BLaER1 (cell line): Measurements from ENCODE around the gene OR10A2.

Experiments
- H3K27ac ChIP-seq: shearing (Covaris generic); formaldehyde crosslinking; 2 replicates; pipeline ENCODE4 v1.8.1; 2022
- H3K27me3 ChIP-seq: shearing (Covaris generic); formaldehyde crosslinking; 2 replicates; pipeline ENCODE4 v1.8.1; 2022
- H3K36me3 ChIP-seq: shearing (Covaris generic); formaldehyde crosslinking; 2 replicates; pipeline ENCODE4 v1.8.1; 2022
- H3K4me1 ChIP-seq: shearing (Covaris generic); formaldehyde crosslinking; 2 replicates; pipeline ENCODE4 v1.8.1; 2022
- H3K4me2 ChIP-seq: shearing (Covaris generic); formaldehyde crosslinking; 2 replicates; pipeline ENCODE4 v1.8.1; 2022
- H3K4me3 ChIP-seq: shearing (Covaris generic); formaldehyde crosslinking; 2 replicates; pipeline ENCODE4 v1.8.1; 2022
- H3K9ac ChIP-seq: shearing (Covaris generic); formaldehyde crosslinking; 2 replicates; pipeline ENCODE4 v1.8.1; 2022
- H3K9me3 ChIP-seq: shearing (Covaris generic); formaldehyde crosslinking; 2 replicates; pipeline ENCODE4 v1.8.1; 2022
- H4K20me1 ChIP-seq: shearing (Covaris generic); formaldehyde crosslinking; 2 replicates; pipeline ENCODE4 v1.8.1; 2022
- Cebpa-rat ChIP-seq: shearing (Covaris generic); IDR thresholded peaks from 2 replicates; pipeline ENCODE4 v1.8.1; 2022

OR10A2 gene

GRCh38 chr11:6911378-6911777 lies 48.5 kb downstream of the OR10A2 start:
- H3K36me3 ChIP-seq, result no peaks in the 10 kb centered on the region
- H3K9me3 ChIP-seq, result no peaks in the 10 kb centered on the region
- no peak overlapping the region for H3K4me3 ChIP-seq
- TF ChIP-seq Cebpa-rat, result no peak
- no peak overlapping the region for H3K27ac ChIP-seq
- no peaks in the 10 kb centered on the region for H3K4me1 ChIP-seq
- H3K27me3 ChIP-seq, result no peaks in the 10 kb centered on the region
- H3K4me2 ChIP-seq, result no peak overlapping the region
- H3K9ac ChIP-seq, result no peak overlapping the region
- no peaks in the 10 kb centered on the region for H4K20me1 ChIP-seq

GRCh38 chr11:6911948-6912347 lies 49.1 kb downstream of the OR10A2 start:
- Histone ChIP-seq H3K27ac (no peak overlapping the region), H3K27me3 (no peaks in the 10 kb centered on the region), H3K9me3 (no peaks in the 10 kb centered on the region), H3K4me2 (no peak overlapping the region), H3K9ac (no peak overlapping the region), H3K4me3 (no peak overlapping the region), H3K36me3 (no peaks in the 10 kb centered on the region), H3K4me1 (no peaks in the 10 kb centered on the region), H4K20me1 (no peaks in the 10 kb centered on the region)
- TF ChIP-seq Cebpa-rat, result no peak

- Histone ChIP-seq H3K9ac (no peak overlapping the region), H3K27ac (no peak overlapping the region), H3K4me1 (no peaks in the 10 kb centered on the region), H3K9me3 (no peaks in the 10 kb centered on the region), H3K4me3 (no peak overlapping the region), H3K4me2 (no peak overlapping the region), H3K36me3 (no peaks in the 10 kb centered on the region), H3K27me3 (no peaks in the 10 kb centered on the region), H4K20me1 (no peaks in the 10 kb centered on the region)
- TF ChIP-seq Cebpa-rat, result no peak
Measured at GRCh38 chr11:6919698-6920097, 56.8 kb downstream of the OR10A2 start.

DNA sequence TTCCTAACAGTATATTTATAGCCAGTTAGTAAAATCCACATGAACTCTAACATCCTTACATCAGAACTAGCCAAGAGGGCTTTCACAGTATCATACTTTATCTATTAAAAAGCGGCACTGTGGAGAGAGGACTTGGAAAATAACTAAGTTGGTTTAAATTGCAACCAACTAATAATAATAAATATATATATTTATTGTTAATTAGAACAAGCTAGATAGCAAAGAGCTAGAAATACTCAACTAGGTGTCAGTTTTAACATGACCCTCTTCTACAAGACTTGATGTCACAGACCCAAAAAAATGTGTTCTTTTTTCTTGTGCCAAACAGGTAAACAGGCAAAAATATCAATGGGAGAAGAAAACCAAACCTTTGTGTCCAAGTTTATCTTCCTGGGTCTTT lies 57.8 kb downstream of the OR10A2 start, which contains the start of gene OR2D3:
Gene OR2D3, plus strand, starts transcription at position 301 of the 400 bp plus-strand sequence. Its CDS starts 0 bp downstream, at position 301.
- H3K27ac ChIP-seq, result no peak within 1 kb of the TSS
- no peak for TF ChIP-seq Cebpa-rat
- no peaks in the 10 kb centered on the region for H3K36me3 ChIP-seq
- no peaks in the 10 kb centered on the region for H3K27me3 ChIP-seq
- H3K4me2 ChIP-seq, result no peak within 1 kb of the TSS
- no peak within 1 kb of the TSS for H3K4me3 ChIP-seq
- no peaks in the 10 kb centered on the region for H3K4me1 ChIP-seq
- H3K9ac ChIP-seq, result no peak within 1 kb of the TSS
- no peaks in the 10 kb centered on the region for H4K20me1 ChIP-seq
- H3K9me3 ChIP-seq, result no peaks in the 10 kb centered on the region
